HCT116 (cell line): ENCODE results near the gene GBX1. TPM values are rescaled to one million over a fixed set of nuclear protein-coding genes. Genes with fewer than 3 reads are reported as not detected.
A peak's percentile ranks its signal among the peaks of the same experiment; 100 is the strongest.

ENCODE experiments used
- ATAC-seq: fragments of 200-7000 bp; cut with Tn5 transposase; 2 replicates; pipeline ENCODE4 v1.9.1; 2020; ENCODE audit warnings: mild to moderate bottlenecking, moderate library complexity
- BruUV-seq: library from RNA; stranded (reverse); fragments of 400-500 nt; replicated peaks from 2 replicates; lab custom pipeline; 2021; lab: Mats Ljungman, UMichigan
- CTCF ChIA-PET: fragments of 300-600 bp; sonication (Branson Sonifier 250); formaldehyde crosslinking; loops from one replicate; lab custom pipeline; 2021; ENCODE audit warnings: antibody characterized with exemption; lab: Charles Lee
- POLR2A ChIA-PET: fragments of 300-600, 350-600 bp; sonication (Branson Sonifier 250); formaldehyde crosslinking; loops from one replicate; lab custom pipeline; 2021; ENCODE audit warnings: antibody characterized with exemption; lab: Charles Lee
- RAD21 ChIA-PET, 2 experiments: fragments of 300-600 bp; sonication (Branson Sonifier 250); formaldehyde crosslinking; loops; one replicate each; lab custom pipeline; 2023; ENCODE audit warnings: low total read pairs in 2 of 2; ENCODE audit not compliant: uncharacterized antibody in 2 of 2, unreplicated experiment in 2 of 2, low non-redundant PET in 1 of 2; lab: Charles Lee
- DNase-seq: peaks from one replicate; pipeline ENCODE4 v3.0.0-alpha.2; 2010; ENCODE audit warnings: low read depth, low spot score
- H2AFZ ChIP-seq: fragments of 200-600 bp; shearing (Covaris generic), sonication (generic); 2 replicates; pipeline ENCODE4 v1.6.1; 2017; ENCODE audit warnings: low read depth, mixed run types, mixed read lengths, antibody characterized with exemption, low read length; ENCODE audit not compliant: poor library complexity, severe bottlenecking
- H3K27ac ChIP-seq: 2 replicates; pipeline ENCODE4 v1.5.1; 2012; ENCODE audit warnings: low read depth, low read length
- H3K27me3 ChIP-seq: fragments of 200-600 bp; sonication (generic); 2 replicates; pipeline ENCODE4 v1.6.1; 2016; ENCODE audit warnings: mixed run types, low read length, mixed read lengths; ENCODE audit not compliant: insufficient read depth
- H3K36me3 ChIP-seq, 2 experiments: fragments of 200-500 bp in 1 of 2; fragments of 200-600 bp in 1 of 2; sonication (Bioruptor generic) in 1 of 2; sonication (generic) in 1 of 2; 2 replicates each; pipeline versions ENCODE4 v1.5.1 to v1.6.1; 2014 to 2016; ENCODE audit warnings: low read length in 2 of 2, inconsistent platforms in 1 of 2, mixed read lengths in 1 of 2, mixed run types in 1 of 2; ENCODE audit not compliant: insufficient read depth in 2 of 2, control insufficient read depth in 1 of 2
- H3K4me1 ChIP-seq, 2 experiments: fragments of 200-600 bp in 1 of 2; sonication (generic) in 1 of 2; 2 replicates each; pipeline versions ENCODE4 v1.5.1 to v1.6.1; 2012 to 2017; ENCODE audit warnings: low read length in 2 of 2, inconsistent platforms in 1 of 2, mild to moderate bottlenecking in 1 of 2, mixed read lengths in 1 of 2, mixed run types in 1 of 2, moderate library complexity in 1 of 2; ENCODE audit not compliant: insufficient read depth in 2 of 2, control insufficient read depth in 1 of 2
- H3K4me2 ChIP-seq: fragments of 200-600 bp; sonication (generic); 2 replicates; pipeline ENCODE4 v1.6.1; 2017; ENCODE audit warnings: mixed run types, low read length, mixed read lengths
- H3K4me3 ChIP-seq, 2 experiments: fragments of 200-600 bp in 1 of 2; sonication (generic) in 1 of 2; replicated peaks in 1 of 2; 2 replicates each; pipeline ENCODE4 v1.5.1; 2011 to 2016; ENCODE audit warnings: low read length in 2 of 2, control low read depth in 1 of 2, low read depth in 1 of 2, mild to moderate bottlenecking in 1 of 2, mixed read lengths in 1 of 2, mixed run types in 1 of 2
- H3K79me2 ChIP-seq: fragments of 200-600 bp; sonication (generic); 2 replicates; pipeline ENCODE4 v1.6.1; 2017; ENCODE audit warnings: mild to moderate bottlenecking, mixed run types, low read length, moderate library complexity, mixed read lengths; ENCODE audit not compliant: insufficient read depth
- H3K9ac ChIP-seq: fragments of 200-600 bp; sonication (generic); 2 replicates; pipeline ENCODE4 v1.6.1; 2016; ENCODE audit warnings: low read length, mixed read lengths
- H3K9me2 ChIP-seq: fragments of 200-600 bp; sonication (generic), shearing (Covaris generic); 2 replicates; pipeline ENCODE4 v1.6.1; 2017; ENCODE audit warnings: mixed run types, mild to moderate bottlenecking, moderate library complexity; ENCODE audit not compliant: insufficient read depth
- H3K9me3 ChIP-seq, 2 experiments: fragments of 200-500 bp in 1 of 2; fragments of 200-600 bp in 1 of 2; sonication (Bioruptor generic) in 1 of 2; sonication (generic) in 1 of 2; 2 replicates each; pipeline ENCODE4 v1.6.1; 2014 to 2017; ENCODE audit warnings: low read length in 2 of 2, mixed read lengths in 2 of 2, inconsistent platforms in 1 of 2, low read depth in 1 of 2, mild to moderate bottlenecking in 1 of 2, mixed run types in 1 of 2, moderate library complexity in 1 of 2; ENCODE audit not compliant: control insufficient read depth in 1 of 2, insufficient read depth in 1 of 2
- H4K20me1 ChIP-seq: fragments of 200-600 bp; sonication (generic), shearing (Covaris generic); 2 replicates; pipeline ENCODE4 v1.6.1; 2017; ENCODE audit warnings: mixed run types, mild to moderate bottlenecking, moderate library complexity; ENCODE audit not compliant: insufficient read depth
- ELF1 ChIP-seq: IDR thresholded peaks from 2 replicates; pipeline ENCODE4 v1.6.1; 2012; ENCODE audit warnings: low read depth, borderline replicate concordance
- POLR2A ChIP-seq: IDR thresholded peaks from 2 replicates; pipeline ENCODE4 v1.7.0; 2011; ENCODE audit warnings: borderline replicate concordance; ENCODE audit not compliant: insufficient read depth, insufficient read length; ENCODE audit errors: extremely low read depth
- YY1 ChIP-seq: IDR thresholded peaks from 2 replicates; pipeline ENCODE4 v1.6.1; 2011; ENCODE audit warnings: low read length, low read depth, moderate library complexity, mild to moderate bottlenecking; ENCODE audit not compliant: insufficient replicate concordance; ENCODE audit errors: extremely low read depth
- ZFX ChIP-seq: fragments of 450-650 bp; IDR thresholded peaks from 2 replicates; pipeline ENCODE4 v1.6.1; 2017
- intact Hi-C: fragments of 100-400 bp; cut with micrococcal nuclease; formaldehyde crosslinking; loops from 2 replicates; pipeline ENCODE4 v1.10.0; 2022
- total RNA-seq: library from RNA; stranded (reverse); gene quantifications from one replicate; pipeline ENCODE4 v1.2.1, GENCODE V29; 2021; ENCODE audit not compliant: unreplicated experiment
- TF ChIP-seq, protein P1 (sequence below), 3 experiments: fragments of 200-600 bp in 1 of 3; sonication (generic) in 1 of 3; IDR thresholded peaks in 2 of 3; conservative IDR thresholded peaks in 1 of 3; 2 replicates each; pipeline ENCODE4 v1.5.1; 2012 to 2017; ENCODE audit warnings: low read depth in 2 of 3, low read length in 2 of 3, antibody characterized with exemption in 1 of 3, borderline replicate concordance in 1 of 3, control low read depth in 1 of 3, mild to moderate bottlenecking in 1 of 3, mixed read lengths in 1 of 3, mixed run types in 1 of 3, moderate library complexity in 1 of 3; ENCODE audit not compliant: insufficient read depth in 1 of 3
- TF ChIP-seq, protein P2 (sequence below): IDR thresholded peaks from 2 replicates; pipeline ENCODE4 v1.6.1; 2011; ENCODE audit warnings: mild to moderate bottlenecking, low read length, moderate library complexity; ENCODE audit not compliant: insufficient replicate concordance; ENCODE audit errors: extremely low read depth

Gene GBX1
- total RNA-seq, 1 experiment from 2014 or later, result 0.86 TPM

GRCh38 chr7:151175793-151176311 is 8.4 kb upstream of the GBX1 start:
- ChIA-PET POLR2A (no interaction called here), RAD21 (no interaction called here), CTCF (no interaction called here)
- H3K27ac ChIP-seq, result no peak overlapping the region
- H3K4me2 ChIP-seq, result no peak overlapping the region
- no peaks in the 10 kb centered on the region for H3K27me3 ChIP-seq
- no peaks in the 10 kb centered on the region for H3K4me1 ChIP-seq
- no peak for DNase-seq
- no peaks in the 10 kb centered on the region for H3K79me2 ChIP-seq
- TF ChIP-seq, protein P1, sequence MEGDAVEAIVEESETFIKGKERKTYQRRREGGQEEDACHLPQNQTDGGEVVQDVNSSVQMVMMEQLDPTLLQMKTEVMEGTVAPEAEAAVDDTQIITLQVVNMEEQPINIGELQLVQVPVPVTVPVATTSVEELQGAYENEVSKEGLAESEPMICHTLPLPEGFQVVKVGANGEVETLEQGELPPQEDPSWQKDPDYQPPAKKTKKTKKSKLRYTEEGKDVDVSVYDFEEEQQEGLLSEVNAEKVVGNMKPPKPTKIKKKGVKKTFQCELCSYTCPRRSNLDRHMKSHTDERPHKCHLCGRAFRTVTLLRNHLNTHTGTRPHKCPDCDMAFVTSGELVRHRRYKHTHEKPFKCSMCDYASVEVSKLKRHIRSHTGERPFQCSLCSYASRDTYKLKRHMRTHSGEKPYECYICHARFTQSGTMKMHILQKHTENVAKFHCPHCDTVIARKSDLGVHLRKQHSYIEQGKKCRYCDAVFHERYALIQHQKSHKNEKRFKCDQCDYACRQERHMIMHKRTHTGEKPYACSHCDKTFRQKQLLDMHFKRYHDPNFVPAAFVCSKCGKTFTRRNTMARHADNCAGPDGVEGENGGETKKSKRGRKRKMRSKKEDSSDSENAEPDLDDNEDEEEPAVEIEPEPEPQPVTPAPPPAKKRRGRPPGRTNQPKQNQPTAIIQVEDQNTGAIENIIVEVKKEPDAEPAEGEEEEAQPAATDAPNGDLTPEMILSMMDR (IDR thresholded peaks at IDR 0.05 in 2 of 3, conservative IDR thresholded peaks at IDR 0.05 in 1 of 3; ENCODE audit: borderline replicate concordance in 1 of 3, insufficient read depth in 1 of 3, low read depth in 2 of 3, low read length in 2 of 3), result peak in 2 of 3 experiments; percentile 11 to 13; a peak in 1 of 6 replicates
- TF ChIP-seq ELF1 (no peak), YY1 (no peak), ZFX (no peak), POLR2A (no peak)
- TF ChIP-seq, protein P2, sequence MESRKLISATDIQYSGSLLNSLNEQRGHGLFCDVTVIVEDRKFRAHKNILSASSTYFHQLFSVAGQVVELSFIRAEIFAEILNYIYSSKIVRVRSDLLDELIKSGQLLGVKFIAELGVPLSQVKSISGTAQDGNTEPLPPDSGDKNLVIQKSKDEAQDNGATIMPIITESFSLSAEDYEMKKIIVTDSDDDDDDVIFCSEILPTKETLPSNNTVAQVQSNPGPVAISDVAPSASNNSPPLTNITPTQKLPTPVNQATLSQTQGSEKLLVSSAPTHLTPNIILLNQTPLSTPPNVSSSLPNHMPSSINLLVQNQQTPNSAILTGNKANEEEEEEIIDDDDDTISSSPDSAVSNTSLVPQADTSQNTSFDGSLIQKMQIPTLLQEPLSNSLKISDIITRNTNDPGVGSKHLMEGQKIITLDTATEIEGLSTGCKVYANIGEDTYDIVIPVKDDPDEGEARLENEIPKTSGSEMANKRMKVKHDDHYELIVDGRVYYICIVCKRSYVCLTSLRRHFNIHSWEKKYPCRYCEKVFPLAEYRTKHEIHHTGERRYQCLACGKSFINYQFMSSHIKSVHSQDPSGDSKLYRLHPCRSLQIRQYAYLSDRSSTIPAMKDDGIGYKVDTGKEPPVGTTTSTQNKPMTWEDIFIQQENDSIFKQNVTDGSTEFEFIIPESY, result no peak
- intact Hi-C loops, result no loop called here
- H3K9me3 ChIP-seq, result peaks cover 0 to 8% of the 10 kb centered on the region in 2 experiments; a peak in 1 of 4 replicates
- no peak for ATAC-seq
- BruUV-seq, result no TSS peak
- H4K20me1 ChIP-seq, result no peaks in the 10 kb centered on the region
- no peak overlapping the region for H2AFZ ChIP-seq
- H3K4me3 ChIP-seq, result no peak overlapping the region
- no peak overlapping the region for H3K9ac ChIP-seq
- H3K9me2 ChIP-seq, result no peaks in the 10 kb centered on the region
- no peaks in the 10 kb centered on the region for H3K36me3 ChIP-seq
